Transverse colon (tissue), 4 donors: ENCODE results near the gene DDX46. TPM values are rescaled to one million over a fixed set of nuclear protein-coding genes. Genes with fewer than 3 reads are reported as not detected.

Experiments
- DNase-seq: peaks from one replicate; pipeline ENCODE4 v3.0.0-alpha.2; 2019
- H3K27ac ChIP-seq, 4 donors: fragments of 200-600 bp; sonication (generic); 2 replicates each; pipeline ENCODE4 v1.5.1; 2016 to 2018; ENCODE audit warnings: inconsistent platforms in 4 of 4
- H3K27me3 ChIP-seq: fragments of 200-600 bp; sonication (generic); 2 replicates; pipeline ENCODE4 v1.5.1; 2017; ENCODE audit warnings: inconsistent platforms
- H3K36me3 ChIP-seq, 4 donors: fragments of 200-600 bp; sonication (generic); 2 replicates each; pipeline ENCODE4 v1.5.1; 2017 to 2019; ENCODE audit warnings: inconsistent platforms in 4 of 4
- H3K4me1 ChIP-seq, 4 donors: fragments of 200-600 bp; sonication (generic); 2 replicates each; pipeline ENCODE4 v1.5.1; 2017 to 2020; ENCODE audit warnings: inconsistent platforms in 4 of 4
- H3K4me3 ChIP-seq, 4 donors: fragments of 200-600 bp; sonication (generic); 1 replicate in 1 of 4; 2 replicates in 3 of 4; pipeline versions ENCODE4 v1.5.1 to v1.6.1; 2017 to 2019; ENCODE audit warnings: inconsistent platforms in 4 of 4
- H3K9me3 ChIP-seq, 2 donors: fragments of 200-600 bp; sonication (generic); 2 replicates each; pipeline ENCODE4 v1.5.1; 2017 to 2019; ENCODE audit warnings: inconsistent platforms in 2 of 2
- CTCF ChIP-seq, 5 experiments: fragments of 200-600 bp in 3 of 5; fragments of 450-650 bp in 2 of 5; sonication (generic) in 3 of 5; IDR thresholded peaks; 1 replicate in 2 of 5; 2 replicates in 3 of 5; pipeline ENCODE4 v1.5.1; 2016 to 2017; ENCODE audit warnings: antibody characterized with exemption in 5 of 5, inconsistent platforms in 3 of 5, mild to moderate bottlenecking in 2 of 5, moderate library complexity in 1 of 5
- EP300 ChIP-seq: sonication (generic); formaldehyde crosslinking; IDR thresholded peaks from one replicate; pipeline ENCODE4 v1.6.1; 2017; ENCODE audit warnings: antibody characterized with exemption, low read depth
- POLR2A ChIP-seq: fragments of 450-650 bp; IDR thresholded peaks from one replicate; pipeline ENCODE4 v1.6.1; 2016; ENCODE audit warnings: antibody characterized with exemption, mild to moderate bottlenecking, moderate library complexity
- POLR2AphosphoS5 ChIP-seq, 3 donors: sonication (generic); formaldehyde crosslinking; IDR thresholded peaks; one replicate each; pipeline ENCODE4 v1.6.1; 2016; ENCODE audit warnings: antibody characterized with exemption in 3 of 3
- WGBS, 2 donors: methylation state at CpG; one replicate each; pipeline ENCODE4 v1.1.5; 2018; ENCODE audit warnings: low coverage in 1 of 2; 5-methylcytosine and 5-hydroxymethylcytosine counted together
- in situ Hi-C, 4 donors: fragments of 200-750 bp; cut with MboI; loops; one replicate each; pipeline versions ENCODE4 v1.15.0 to v1.15.1; 2017; ENCODE audit warnings: low sequenced_read_pairs in 3 of 4, low pct_ligation_motif_present in 1 of 4, low pct_unique_long_range_greater_than_20kb in 1 of 4
- intact Hi-C: fragments of 100-400 bp; cut with DNase I; formaldehyde crosslinking; loops from one replicate; pipeline ENCODE4 v1.15.1; 2023; ENCODE audit warnings: low total_unique reads
- total RNA-seq, 4 donors: library from RNA; depleted of rRNA; stranded (reverse); fragments of >200 nt; gene quantifications; one replicate each; pipeline ENCODE4 v1.1.0, GENCODE V29; 2016

DDX46 gene
- total RNA-seq, 4 donors from 2014 or later: 28.5 to 73.3 (median 46.1) TPM

GRCh38 chr5:134840811-134841210 lies 82.2 kb downstream of the DDX46 start:
- Histone ChIP-seq H3K27ac (no peak overlapping the region), H3K4me3 (no peak overlapping the region), H3K9me3 (no peaks in the 10 kb centered on the region), H3K27me3 (no peaks in the 10 kb centered on the region), H3K4me1 (peaks cover 0 to 21% (median 3%) of the 10 kb centered on the region in 4 donors), H3K36me3 (peaks cover 0 to 4% (median 0%) of the 10 kb centered on the region in 4 donors)
- no peak for TF ChIP-seq EP300
- TF ChIP-seq POLR2AphosphoS5 (IDR thresholded peaks at IDR 0.05): no peak
- no peak for TF ChIP-seq POLR2A
- no peak for TF ChIP-seq CTCF (IDR thresholded peaks at IDR 0.05)
- intact Hi-C loops: no loop called here
- in situ Hi-C loops: loop anchor here in 1 of 4 donors (10.0 kb wide), 1 partner anchor 64 kb away; the partner anchor contains the start of gene PCBD2
- DNase-seq: no peak
- 94 to 100% methylated on average over 2 to 3 of the region's 3 CpGs for WGBS, 2 donors

GRCh38 chr5:134844252-134844651 lies 85.7 kb downstream of the DDX46 start:
- no peak for DNase-seq
- Histone ChIP-seq H3K27me3 (no peaks in the 10 kb centered on the region), H3K4me3 (no peak overlapping the region), H3K9me3 (no peaks in the 10 kb centered on the region), H3K36me3 (peaks cover 0 to 4% (median 0%) of the 10 kb centered on the region in 4 donors), H3K27ac (no peak overlapping the region), H3K4me1 (peaks cover 11 to 32% (median 22%) of the 10 kb centered on the region in 4 donors)
- in situ Hi-C loops: loop anchor here in 1 of 4 donors (10.0 kb wide), 1 partner anchor 61 kb away; the partner anchor contains the start of gene PCBD2
- intact Hi-C loops: no loop called here
- TF ChIP-seq EP300: no peak
- no peak for TF ChIP-seq POLR2AphosphoS5 (IDR thresholded peaks at IDR 0.05)
- TF ChIP-seq CTCF (IDR thresholded peaks at IDR 0.05): no peak
- WGBS, 2 donors: 67 to 83% methylated on average over 1 of the region's 1 CpG

GRCh38 chr5:134845335-134845851 lies 86.8 kb downstream of the DDX46 start:
- peak; percentile 14 for DNase-seq
- Histone ChIP-seq H3K4me1 (peaks cover 11 to 35% (median 23%) of the 10 kb centered on the region in 4 donors), H3K36me3 (no peaks in the 10 kb centered on the region), H3K4me3 (peak overlapping the region in 3 of 4 donors; percentile 74 to 97 (median 88)), H3K27ac (peak overlapping the region; percentile 97 to 99 (median 98)), H3K9me3 (no peaks in the 10 kb centered on the region), H3K27me3 (no peaks in the 10 kb centered on the region)
- no peak for TF ChIP-seq EP300
- no peak for TF ChIP-seq POLR2AphosphoS5 (IDR thresholded peaks at IDR 0.05)
- no peak for TF ChIP-seq POLR2A
- TF ChIP-seq CTCF (IDR thresholded peaks at IDR 0.05): no peak
- intact Hi-C loops: loop anchor here (5.0 kb wide), 1 partner anchor 62 kb away; the partner anchor contains the start of gene PCBD2
- 9% methylated on average over 12 of the region's 12 CpGs; no CpG with 5 or more reads in 1 of the 2 donors for WGBS, 2 donors
- in situ Hi-C loops: loop anchor here in 1 of 4 donors (10.0 kb wide), 1 partner anchor 59 kb away; the partner anchor contains the start of gene PCBD2

- in situ Hi-C loops (loop anchor here in 1 of 4 donors (10.0 kb wide), 1 partner anchor 59 kb away; the partner anchor contains the start of gene PCBD2), intact Hi-C loops (loop anchor here (5.0 kb wide), 1 partner anchor 61 kb away; the partner anchor contains the start of gene PCBD2)
- Histone ChIP-seq H3K27ac (peak within 1 kb of the TSS; percentile 97 to 99 (median 98)), H3K4me1 (peaks cover 11 to 40% (median 25%) of the 10 kb centered on the region in 4 donors), H3K36me3 (no peaks in the 10 kb centered on the region), H3K9me3 (no peaks in the 10 kb centered on the region), H3K27me3 (no peaks in the 10 kb centered on the region), H3K4me3 (peak within 1 kb of the TSS; percentile 74 to 97 (median 82))
- WGBS, 2 donors: 0% methylated on average over 39 of the region's 84 CpGs; no CpG with 5 or more reads in 1 of the 2 donors
- DNase-seq: peak; percentile 96
- TF ChIP-seq POLR2A (peak; percentile 93), POLR2AphosphoS5 (IDR thresholded peaks at IDR 0.05) (peak; percentile 94 to 98 (median 96)), CTCF (IDR thresholded peaks at IDR 0.05) (no peak), EP300 (no peak)
Observed at GRCh38 chr5:134845852-134846640, 87.5 kb downstream of the DDX46 start, which contains the start of gene C5orf24. Gene C5orf24, plus strand, starts transcription at chr5:134845968. Its CDS starts 8,933 bp downstream, at chr5:134854901.
